Stimulated activated memory B cell treated with anti-CD40 and anti-IgM and Interleukin-4, amounts not matched to agents 10 μg/mL and 1 μg/mL and 100 μg/mL, for 72 hours (primary cell): ENCODE results near the gene SOX5.
"Not testable (repeated sequence)": the region's sequence is repeated elsewhere in the genome, so short reads cannot be mapped to it uniquely, and the experiment has no call there.

Experiments used
- ATAC-seq: fragments of 150-1000 bp; cut with Tn5 transposase; 2 replicates; pipeline ENCODE4 v1.10.0; 2021
- H3K27ac Mint-ChIP-seq: one replicate; pipeline ENCODE4 v1.8.0; 2022; ENCODE audit warnings: mild to moderate bottlenecking, mixed read lengths
- H3K27me3 Mint-ChIP-seq: one replicate; pipeline ENCODE4 v1.8.0; 2022; ENCODE audit warnings: mixed read lengths
- H3K36me3 Mint-ChIP-seq: one replicate; pipeline ENCODE4 v1.8.0; 2022; ENCODE audit warnings: mixed read lengths
- H3K4me1 Mint-ChIP-seq: one replicate; pipeline ENCODE4 v1.8.0; 2022; ENCODE audit warnings: mixed read lengths
- H3K4me3 Mint-ChIP-seq: one replicate; pipeline ENCODE4 v1.8.0; 2022; ENCODE audit warnings: mild to moderate bottlenecking, moderate library complexity, mixed read lengths
- H3K9me3 Mint-ChIP-seq: one replicate; pipeline ENCODE4 v1.8.0; 2022; ENCODE audit warnings: mixed read lengths

SOX5 gene

DNA sequence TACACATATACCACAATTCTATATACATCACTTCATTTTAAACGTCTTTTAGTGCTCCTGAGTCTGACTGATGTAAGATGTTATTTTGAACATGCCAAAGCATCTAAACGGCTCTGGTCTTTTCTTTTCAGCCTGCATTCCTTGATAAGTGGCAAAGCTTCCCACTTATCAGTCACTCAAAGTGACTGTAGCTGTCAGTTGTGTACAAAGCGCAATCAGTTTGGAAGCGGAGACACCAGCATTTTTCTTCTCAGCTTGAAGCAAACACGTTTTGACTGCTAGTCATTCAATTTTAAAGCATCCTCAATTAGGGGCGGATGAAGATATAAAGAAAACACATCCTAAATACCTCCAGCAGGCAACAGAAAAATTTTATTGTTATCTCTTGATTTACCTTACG, 226.8 kb downstream of the SOX5 start:
- Mint-ChIP-seq H3K4me1 (no peaks in the 10 kb centered on the region), H3K27me3 (no peaks in the 10 kb centered on the region), H3K9me3 (peaks cover 3% of the 10 kb centered on the region), H3K36me3 (no peaks in the 10 kb centered on the region), H3K27ac (no peak overlapping the region), H3K4me3 (no peak overlapping the region)
- ATAC-seq = no peak

DNA sequence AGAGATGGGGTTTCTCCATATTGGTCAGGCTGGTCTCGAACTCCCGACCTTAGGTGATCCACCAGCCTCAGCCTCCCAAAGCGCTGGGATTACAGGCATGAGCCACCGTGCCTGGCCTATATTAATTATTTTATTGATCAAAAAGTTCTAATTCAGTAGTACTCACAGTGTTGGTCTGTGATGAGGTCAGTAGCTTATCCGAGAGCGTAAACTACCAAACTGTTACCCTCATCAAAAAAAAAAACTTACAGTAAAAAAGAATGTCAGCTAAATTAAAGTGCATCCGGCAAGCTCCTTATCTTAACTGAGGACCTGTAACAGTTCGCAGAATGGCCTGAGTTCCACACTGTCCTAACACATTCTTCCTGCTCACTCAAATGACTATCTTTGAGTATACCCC, 228.2 kb downstream of the SOX5 start:
- Mint-ChIP-seq H3K4me3 (no peak overlapping the region), H3K27ac (no peak overlapping the region), H3K9me3 (peaks cover 3% of the 10 kb centered on the region), H3K36me3 (no peaks in the 10 kb centered on the region), H3K27me3 (no peaks in the 10 kb centered on the region), H3K4me1 (no peaks in the 10 kb centered on the region)
- no peak for ATAC-seq

DNA sequence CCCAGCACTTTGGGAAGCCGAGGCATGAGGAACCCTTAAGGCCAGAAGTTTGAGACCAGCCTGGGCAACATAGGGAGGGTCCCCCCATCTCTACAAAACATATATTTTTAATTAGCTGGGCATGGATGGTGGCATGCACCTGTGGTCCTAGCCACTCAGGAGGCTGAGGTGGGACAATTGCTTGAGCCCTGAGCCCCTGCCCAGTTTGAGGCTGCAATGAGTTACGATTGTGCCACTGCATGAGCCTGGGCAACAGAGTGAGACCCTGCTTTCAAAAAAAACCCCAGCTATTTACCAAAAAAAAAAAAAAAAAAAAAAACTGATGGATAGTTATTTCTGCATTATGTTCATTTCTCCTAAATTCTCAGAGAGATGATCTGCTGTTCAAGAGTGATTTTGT, 230.0 kb downstream of the SOX5 start:
- Mint-ChIP-seq H3K27ac (no peak overlapping the region), H3K27me3 (no peaks in the 10 kb centered on the region), H3K4me1 (no peaks in the 10 kb centered on the region), H3K4me3 (no peak overlapping the region), H3K36me3 (no peaks in the 10 kb centered on the region), H3K9me3 (no peaks in the 10 kb centered on the region)
- no peak for ATAC-seq

GRCh38 chr12:23710361-23710760, 239.1 kb downstream of the SOX5 start:
- ATAC-seq, H3K27me3 Mint-ChIP-seq, H3K27ac Mint-ChIP-seq, H3K4me1 Mint-ChIP-seq, H3K4me3 Mint-ChIP-seq, H3K36me3 Mint-ChIP-seq, H3K9me3 Mint-ChIP-seq: not testable (repeated sequence)

DNA sequence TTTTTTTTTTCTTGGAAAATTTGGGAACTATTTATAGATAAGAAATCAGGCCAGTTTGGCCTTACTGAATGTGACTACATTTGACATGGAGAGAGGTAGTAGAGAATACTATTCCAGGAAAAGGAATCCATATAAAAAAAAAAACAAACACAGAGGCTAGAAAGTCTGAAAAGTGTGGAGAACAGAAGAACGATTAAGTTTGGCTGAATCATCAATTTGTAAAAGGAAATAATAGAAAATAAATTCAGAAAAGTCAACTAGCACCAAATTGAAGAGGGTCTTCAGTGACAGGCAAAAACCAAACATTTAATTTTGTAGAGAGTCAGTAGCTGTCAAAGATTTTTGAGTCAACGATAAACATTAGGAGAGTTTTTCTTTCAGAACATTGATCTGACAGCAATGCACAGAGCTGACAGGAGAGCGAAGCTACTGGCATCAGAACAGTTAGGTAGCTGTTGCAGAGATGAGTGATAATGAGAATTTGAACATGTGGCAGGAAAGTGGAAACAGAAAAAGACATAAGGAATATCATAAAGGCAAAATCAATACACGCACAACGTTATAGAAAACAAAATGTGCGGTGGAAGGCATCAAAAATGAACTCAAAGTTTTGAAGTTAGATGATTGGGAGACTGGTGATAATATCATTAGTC, 241.2 kb downstream of the SOX5 start:
- no peaks in the 10 kb centered on the region for H3K36me3 Mint-ChIP-seq
- H3K9me3 Mint-ChIP-seq = no peaks in the 10 kb centered on the region
- H3K27ac Mint-ChIP-seq = no peak overlapping the region
- H3K4me1 Mint-ChIP-seq = no peaks in the 10 kb centered on the region
- H3K27me3 Mint-ChIP-seq = no peaks in the 10 kb centered on the region
- ATAC-seq = no peak
- no peak overlapping the region for H3K4me3 Mint-ChIP-seq

DNA sequence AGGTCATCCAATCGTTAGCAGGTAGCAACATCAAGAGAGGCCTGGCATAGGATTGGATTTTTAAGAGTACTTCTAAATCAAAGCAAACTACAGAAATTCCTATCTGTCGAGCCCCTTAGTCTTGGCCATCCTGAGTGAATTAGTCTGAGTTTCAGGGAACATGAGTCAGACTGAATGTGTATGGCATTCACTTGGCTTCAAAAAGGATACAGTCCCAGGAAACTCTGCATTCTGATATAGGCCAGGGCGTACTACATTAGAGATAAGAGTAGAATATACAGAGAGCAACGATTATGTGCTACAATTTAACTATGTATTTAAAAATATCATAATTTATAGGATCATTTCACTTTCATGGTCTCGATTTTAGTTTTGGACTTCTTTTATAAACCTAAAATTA, 242.2 kb downstream of the SOX5 start:
- Mint-ChIP-seq H3K9me3 (no peaks in the 10 kb centered on the region), H3K4me3 (no peak overlapping the region), H3K27ac (no peak overlapping the region), H3K4me1 (no peaks in the 10 kb centered on the region), H3K36me3 (no peaks in the 10 kb centered on the region), H3K27me3 (no peaks in the 10 kb centered on the region)
- no peak for ATAC-seq

- Mint-ChIP-seq H3K27me3 (no peaks in the 10 kb centered on the region), H3K27ac (no peak overlapping the region), H3K9me3 (no peaks in the 10 kb centered on the region), H3K4me3 (no peak overlapping the region), H3K4me1 (no peaks in the 10 kb centered on the region), H3K36me3 (no peaks in the 10 kb centered on the region)
- no peak for ATAC-seq
These were observed 244.2 kb downstream of the SOX5 start for GRCh38 chr12:23704992-23705943.

GRCh38 chr12:23703051-23703450, 246.4 kb downstream of the SOX5 start:
- no peak for ATAC-seq
- Mint-ChIP-seq H3K36me3 (no peaks in the 10 kb centered on the region), H3K4me3 (no peak overlapping the region), H3K27me3 (no peaks in the 10 kb centered on the region), H3K27ac (no peak overlapping the region), H3K4me1 (no peaks in the 10 kb centered on the region), H3K9me3 (no peaks in the 10 kb centered on the region)

DNA sequence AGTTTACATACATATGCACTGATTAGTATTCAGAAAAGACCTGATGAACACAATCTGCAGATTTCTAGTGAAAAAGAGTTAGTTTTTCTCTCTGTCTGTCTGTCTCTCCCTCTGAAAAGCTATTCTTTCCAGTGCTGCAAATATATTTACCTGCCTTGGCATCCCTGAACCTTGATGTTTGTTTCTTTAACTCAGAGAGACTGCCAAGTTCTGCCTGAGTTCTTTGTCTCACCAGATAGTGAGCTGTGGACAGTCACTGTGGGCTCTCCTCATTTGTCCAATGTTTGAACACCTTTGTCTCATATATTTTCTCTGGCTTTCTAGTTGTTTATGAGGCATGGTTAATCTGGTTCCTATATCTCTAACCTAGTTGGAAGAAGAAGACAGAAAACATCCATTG, 250.4 kb downstream of the SOX5 start:
- H3K9me3 Mint-ChIP-seq = peaks cover 3% of the 10 kb centered on the region
- no peaks in the 10 kb centered on the region for H3K4me1 Mint-ChIP-seq
- H3K27me3 Mint-ChIP-seq = no peaks in the 10 kb centered on the region
- H3K4me3 Mint-ChIP-seq = no peak overlapping the region
- no peak for ATAC-seq
- H3K36me3 Mint-ChIP-seq = no peaks in the 10 kb centered on the region
- H3K27ac Mint-ChIP-seq = no peak overlapping the region

- Mint-ChIP-seq H3K9me3 (peaks cover 3% of the 10 kb centered on the region), H3K36me3 (no peaks in the 10 kb centered on the region), H3K27me3 (no peaks in the 10 kb centered on the region), H3K27ac (no peak overlapping the region), H3K4me1 (no peaks in the 10 kb centered on the region), H3K4me3 (no peak overlapping the region)
- no peak for ATAC-seq
These were observed 254.6 kb downstream of the SOX5 start for GRCh38 chr12:23694920-23695319.

DNA sequence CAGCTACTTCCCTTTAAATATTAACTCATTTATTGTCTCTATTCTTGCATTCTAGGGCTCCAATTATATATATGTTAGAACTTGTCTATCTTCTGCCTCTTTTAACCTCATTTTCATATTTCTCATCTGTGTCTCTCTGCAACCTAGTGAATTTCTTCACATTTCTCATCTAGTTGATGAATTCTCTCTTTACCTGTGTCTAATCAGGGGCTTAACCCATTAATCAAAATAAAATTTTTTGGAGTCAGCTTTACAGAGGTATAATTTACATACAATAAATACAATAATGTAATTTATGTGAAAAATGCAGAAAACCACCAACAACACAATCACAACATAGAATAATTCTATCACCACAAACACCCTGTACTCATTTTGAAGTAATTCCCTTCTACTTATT, 255.2 kb downstream of the SOX5 start:
- peaks cover 3% of the 10 kb centered on the region for H3K9me3 Mint-ChIP-seq
- no peaks in the 10 kb centered on the region for H3K36me3 Mint-ChIP-seq
- H3K4me1 Mint-ChIP-seq = no peaks in the 10 kb centered on the region
- no peaks in the 10 kb centered on the region for H3K27me3 Mint-ChIP-seq
- no peak for ATAC-seq
- H3K4me3 Mint-ChIP-seq = no peak overlapping the region
- no peak overlapping the region for H3K27ac Mint-ChIP-seq

GRCh38 chr12:23687947-23688346, 261.5 kb downstream of the SOX5 start:
- Mint-ChIP-seq H3K4me3 (no peak overlapping the region), H3K4me1 (peaks cover 9% of the 10 kb centered on the region), H3K9me3 (no peaks in the 10 kb centered on the region), H3K36me3 (no peaks in the 10 kb centered on the region), H3K27ac (no peak overlapping the region), H3K27me3 (no peaks in the 10 kb centered on the region)
- ATAC-seq = no peak

DNA sequence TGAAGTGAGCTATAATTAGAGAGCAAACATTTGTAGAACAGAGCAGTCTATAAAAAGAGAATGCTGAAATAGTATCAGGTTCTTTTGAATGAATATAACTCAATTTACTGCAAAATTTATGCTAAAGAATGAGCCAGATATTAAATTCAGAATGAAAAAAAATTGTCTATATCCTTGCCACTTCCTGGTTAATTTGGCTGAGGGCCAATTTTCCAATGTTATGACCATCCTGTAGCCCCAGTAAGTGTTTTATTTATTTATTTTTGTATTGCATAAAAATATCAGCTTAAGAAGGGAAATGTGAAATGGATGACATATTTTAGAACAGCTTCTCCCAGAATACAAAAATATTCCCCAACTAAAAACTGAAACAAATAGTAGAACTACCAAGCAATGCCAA, 263.4 kb downstream of the SOX5 start:
- Mint-ChIP-seq H3K36me3 (peaks cover under 1% of the 10 kb centered on the region), H3K9me3 (no peaks in the 10 kb centered on the region), H3K4me3 (no peak overlapping the region), H3K4me1 (peaks cover 9% of the 10 kb centered on the region), H3K27ac (no peak overlapping the region), H3K27me3 (no peaks in the 10 kb centered on the region)
- ATAC-seq = no peak

GRCh38 chr12:23684121-23684520, 265.3 kb downstream of the SOX5 start:
- ATAC-seq = no peak

GRCh38 chr12:23681237-23681636, 268.2 kb downstream of the SOX5 start:
- H3K9me3 Mint-ChIP-seq = peaks cover 3% of the 10 kb centered on the region
- no peak for ATAC-seq
- H3K4me1 Mint-ChIP-seq = peaks cover 9% of the 10 kb centered on the region
- no peak overlapping the region for H3K4me3 Mint-ChIP-seq
- H3K36me3 Mint-ChIP-seq = peaks cover 9% of the 10 kb centered on the region
- H3K27me3 Mint-ChIP-seq = no peaks in the 10 kb centered on the region
- H3K27ac Mint-ChIP-seq = no peak overlapping the region

More at GRCh38 chr12:23684121-23684520, 265.3 kb downstream of the SOX5 start:
- Mint-ChIP-seq H3K4me3 (no peak overlapping the region), H3K27me3 (no peaks in the 10 kb centered on the region), H3K4me1 (peaks cover 9% of the 10 kb centered on the region), H3K9me3 (peaks cover 3% of the 10 kb centered on the region), H3K36me3 (peaks cover 9% of the 10 kb centered on the region), H3K27ac (no peak overlapping the region)

DNA sequence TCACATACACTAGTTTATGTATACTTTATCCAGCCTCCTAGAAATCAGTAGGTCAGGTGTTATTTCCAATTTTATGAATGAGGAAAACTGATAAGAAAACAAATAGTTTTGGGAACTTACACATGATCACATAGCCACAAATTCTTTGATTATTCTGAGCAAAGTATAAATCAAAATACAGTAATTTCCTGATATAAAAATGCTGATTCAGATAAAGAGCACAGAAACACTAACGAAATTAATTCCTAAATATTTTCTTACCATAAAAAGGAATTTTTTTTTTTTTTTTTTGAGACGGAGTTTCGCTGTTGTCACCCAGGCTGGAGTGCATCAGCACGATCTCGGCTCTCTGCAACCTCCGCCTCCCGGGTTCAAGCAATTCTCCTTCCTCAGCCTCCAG, 275.4 kb downstream of the SOX5 start:
- H3K4me3 Mint-ChIP-seq = no peak overlapping the region
- no peaks in the 10 kb centered on the region for H3K9me3 Mint-ChIP-seq
- no peaks in the 10 kb centered on the region for H3K4me1 Mint-ChIP-seq
- H3K36me3 Mint-ChIP-seq = no peaks in the 10 kb centered on the region
- no peaks in the 10 kb centered on the region for H3K27me3 Mint-ChIP-seq
- H3K27ac Mint-ChIP-seq = no peak overlapping the region
- ATAC-seq = no peak
